ENCODE data around the gene PDE5A. TPM values are rescaled to one million over a fixed set of nuclear protein-coding genes. Genes with fewer than 3 reads are reported as not detected.

PDE5A gene
- total and polyA plus RNA-seq, 2 donors (not counting 1 experiment from before 2014, with no cell fraction given): 0.49 to 1.4 TPM

- peak overlapping the region; percentile 99 for H3K4me2 ChIP-seq (replicated peaks; ENCODE audit: low read depth, low read length, poor library complexity, severe bottlenecking)
- H3K27ac ChIP-seq (ENCODE audit: low read length in 2 of 2): no peak overlapping the region
- DNase-seq: peak; percentile 72
- ChIA-PET CTCF (interaction anchor here (0.5 to 2.3 kb wide), 15 partner anchors 8 to 881 kb away, joined by 3 to 8 read pairs (median 3); no protein-coding TSS in a partner anchor), POLR2A (no interaction called here)
- Mint-ChIP-seq H3K27ac (peak overlapping the region; percentile 47), H3K9me3 (ENCODE audit: insufficient read depth) (no peaks in the 10 kb centered on the region), H3K4me1 (peaks cover 26% of the 10 kb centered on the region), H3K4me3 (peak overlapping the region; percentile 89), H3K27me3 (peaks cover 10% of the 10 kb centered on the region)
- intact Hi-C loops (cut with micrococcal nuclease): loop anchor here (2.0 to 5.0 kb wide), 4 partner anchors 330 to 865 kb away; partner anchors contain the start of genes SEC24D and USP53
- no peaks in the 10 kb centered on the region for H4K20me1 ChIP-seq (ENCODE audit: control insufficient read depth, insufficient read depth, low read length, poor library complexity, severe bottlenecking)
- peak; percentile 78 for TF ChIP-seq EZH2 (IDR thresholded peaks at IDR 0.05; ENCODE audit: borderline replicate concordance, insufficient read depth, low read depth, low read length, poor library complexity, severe bottlenecking)
- peak; percentile 61 for TF ChIP-seq CTCF (IDR thresholded peaks at IDR 0.05)
- no peaks in the 10 kb centered on the region for H3K9me3 ChIP-seq (ENCODE audit: control extremely low read depth in 1 of 3, control insufficient read depth in 2 of 3, insufficient read depth in 1 of 3, low read length in 2 of 3)
- H3K36me3 ChIP-seq (replicated peaks in 1 of 2; ENCODE audit: control extremely low read depth in 1 of 2, control insufficient read depth in 1 of 2, extremely low read depth in 1 of 2, insufficient read depth in 2 of 2, low read length in 1 of 2): no peaks in the 10 kb centered on the region
- H2AFZ ChIP-seq (ENCODE audit: insufficient read depth, low read depth, low read length, poor library complexity, severe bottlenecking): peak overlapping the region; percentile 95
- peaks cover 0 to 26% (median 11%) of the 10 kb centered on the region in 4 experiments for H3K27me3 ChIP-seq (replicated peaks in 1 of 4; ENCODE audit: control extremely low read depth in 1 of 4, control insufficient read depth in 3 of 4, insufficient read depth in 4 of 4, low read length in 3 of 4)
- 1% methylated on average over 90 of the region's 90 CpGs for WGBS (ENCODE audit: insufficient coverage)
- no peaks in the 10 kb centered on the region for H3K79me2 ChIP-seq (ENCODE audit: control insufficient read depth, insufficient read depth, low read length)
- peak overlapping the region in 4 of 5 experiments; percentile 43 to 77 (median 66) for H3K4me3 ChIP-seq (ENCODE audit: control extremely low read depth in 1 of 5, extremely low read depth in 1 of 5, insufficient read depth in 1 of 5, low read depth in 2 of 5, low read length in 4 of 5)
- H3K9ac ChIP-seq (ENCODE audit: low read length): peak overlapping the region; percentile 73
- H3K4me1 ChIP-seq (ENCODE audit: control insufficient read depth in 2 of 2, insufficient read depth in 2 of 2, low read length in 2 of 2): peaks cover 18 to 26% of the 10 kb centered on the region in 2 donors
- ATAC-seq (ENCODE audit: low read depth): peak; percentile 42
Measured at GRCh38 chr4:119627267-119628255, 1.0 kb downstream of the PDE5A start.
